Endothelial cell of umbilical vein (primary cell): ENCODE measurements around the gene EP400.

Experiments used
- CTCF ChIP-seq, 2 donors: IDR thresholded peaks; 1 replicate in 1 of 2; 2 replicates in 1 of 2; pipeline ENCODE4 v1.5.1; 2011; ENCODE audit warnings: low read length in 2 of 2, mild to moderate bottlenecking in 2 of 2, moderate library complexity in 2 of 2, control low read depth in 1 of 2, inconsistent platforms in 1 of 2, low read depth in 1 of 2; ENCODE audit not compliant: insufficient read depth in 1 of 2; ENCODE audit errors: extremely low read depth in 1 of 2
- EZH2 ChIP-seq: IDR thresholded peaks from 2 replicates; pipeline ENCODE4 v1.6.1; 2012; ENCODE audit warnings: borderline replicate concordance, low read depth, mild to moderate bottlenecking, moderate library complexity, low read length, inconsistent platforms; ENCODE audit not compliant: severe bottlenecking
- FOS ChIP-seq: IDR thresholded peaks from 2 replicates; pipeline ENCODE4 v1.6.1; 2011; ENCODE audit warnings: mild to moderate bottlenecking, low read length, moderate library complexity, borderline replicate concordance; ENCODE audit not compliant: insufficient read depth
- GATA2 ChIP-seq: IDR thresholded peaks from 2 replicates; pipeline ENCODE4 v1.7.0; 2011; ENCODE audit warnings: low read depth, mild to moderate bottlenecking, moderate library complexity, mixed read lengths, low read length; ENCODE audit not compliant: insufficient read length, insufficient read depth
- JUN ChIP-seq: IDR thresholded peaks from 2 replicates; pipeline ENCODE4 v1.6.1; 2011; ENCODE audit warnings: borderline replicate concordance, low read depth; ENCODE audit not compliant: insufficient read length, insufficient read depth
- MAX ChIP-seq: IDR thresholded peaks from 2 replicates; pipeline ENCODE4 v1.6.1; 2011; ENCODE audit not compliant: insufficient read depth, insufficient read length
- MYC ChIP-seq: IDR thresholded peaks from one replicate; pipeline ENCODE4 v1.6.1; 2011; ENCODE audit warnings: mild to moderate bottlenecking, low read depth, low read length
- POLR2A ChIP-seq: IDR thresholded peaks from 2 replicates; pipeline ENCODE4 v1.6.1; 2012; ENCODE audit warnings: low read depth, mild to moderate bottlenecking, control low read depth, low read length
- POLR2AphosphoS5 ChIP-seq: IDR thresholded peaks from 2 replicates; pipeline ENCODE4 v1.6.1; 2012; ENCODE audit warnings: low read depth, mild to moderate bottlenecking, control low read depth, low read length, moderate library complexity; ENCODE audit not compliant: insufficient read depth

- TF ChIP-seq JUN, result no peak
- TF ChIP-seq CTCF (IDR thresholded peaks at IDR 0.05; ENCODE audit: extremely low read depth in 1 of 2, insufficient read depth in 1 of 2, low read depth in 1 of 2, low read length in 2 of 2), result no peak
- TF ChIP-seq MAX, result no peak
- TF ChIP-seq POLR2A, result no peak
- no peak for TF ChIP-seq MYC
- TF ChIP-seq POLR2AphosphoS5, result no peak
- no peak for TF ChIP-seq EZH2
- no peak for TF ChIP-seq FOS
- no peak for TF ChIP-seq GATA2
Observed at GRCh38 chr12:131982041-131982440, 32.3 kb downstream of the EP400 start.
